ENCODE results near the gene PPARGC1A.

DNA sequence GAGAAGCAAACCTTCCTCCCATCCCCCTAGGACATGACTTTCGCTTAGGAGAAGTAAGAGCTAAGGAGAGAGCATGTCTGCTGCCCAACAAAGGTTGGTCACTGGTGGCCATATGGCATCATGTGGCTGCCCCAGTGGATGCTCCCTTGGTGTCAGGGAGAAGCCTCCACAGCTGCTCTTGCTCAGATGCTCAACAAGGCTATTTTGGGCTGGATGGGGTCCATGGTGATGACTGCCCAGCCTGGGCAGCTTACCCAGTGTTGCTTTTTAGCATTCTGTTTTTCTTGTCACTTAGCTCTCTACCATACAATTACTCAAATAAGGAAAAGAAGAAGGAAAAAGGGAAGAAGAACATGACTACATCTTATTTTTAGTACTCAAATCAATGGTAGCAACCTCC lies 48.9 kb upstream of the PPARGC1A start:
- TF ChIP-seq, protein P1, sequence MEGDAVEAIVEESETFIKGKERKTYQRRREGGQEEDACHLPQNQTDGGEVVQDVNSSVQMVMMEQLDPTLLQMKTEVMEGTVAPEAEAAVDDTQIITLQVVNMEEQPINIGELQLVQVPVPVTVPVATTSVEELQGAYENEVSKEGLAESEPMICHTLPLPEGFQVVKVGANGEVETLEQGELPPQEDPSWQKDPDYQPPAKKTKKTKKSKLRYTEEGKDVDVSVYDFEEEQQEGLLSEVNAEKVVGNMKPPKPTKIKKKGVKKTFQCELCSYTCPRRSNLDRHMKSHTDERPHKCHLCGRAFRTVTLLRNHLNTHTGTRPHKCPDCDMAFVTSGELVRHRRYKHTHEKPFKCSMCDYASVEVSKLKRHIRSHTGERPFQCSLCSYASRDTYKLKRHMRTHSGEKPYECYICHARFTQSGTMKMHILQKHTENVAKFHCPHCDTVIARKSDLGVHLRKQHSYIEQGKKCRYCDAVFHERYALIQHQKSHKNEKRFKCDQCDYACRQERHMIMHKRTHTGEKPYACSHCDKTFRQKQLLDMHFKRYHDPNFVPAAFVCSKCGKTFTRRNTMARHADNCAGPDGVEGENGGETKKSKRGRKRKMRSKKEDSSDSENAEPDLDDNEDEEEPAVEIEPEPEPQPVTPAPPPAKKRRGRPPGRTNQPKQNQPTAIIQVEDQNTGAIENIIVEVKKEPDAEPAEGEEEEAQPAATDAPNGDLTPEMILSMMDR (CRISPR knock-in tag; IDR thresholded peaks at IDR 0.05) = no peak
- no peak for TF ChIP-seq MZF1 (CRISPR knock-in tag; IDR thresholded peaks at IDR 0.05; ENCODE audit: borderline replicate concordance)
- TF ChIP-seq, protein P2, sequence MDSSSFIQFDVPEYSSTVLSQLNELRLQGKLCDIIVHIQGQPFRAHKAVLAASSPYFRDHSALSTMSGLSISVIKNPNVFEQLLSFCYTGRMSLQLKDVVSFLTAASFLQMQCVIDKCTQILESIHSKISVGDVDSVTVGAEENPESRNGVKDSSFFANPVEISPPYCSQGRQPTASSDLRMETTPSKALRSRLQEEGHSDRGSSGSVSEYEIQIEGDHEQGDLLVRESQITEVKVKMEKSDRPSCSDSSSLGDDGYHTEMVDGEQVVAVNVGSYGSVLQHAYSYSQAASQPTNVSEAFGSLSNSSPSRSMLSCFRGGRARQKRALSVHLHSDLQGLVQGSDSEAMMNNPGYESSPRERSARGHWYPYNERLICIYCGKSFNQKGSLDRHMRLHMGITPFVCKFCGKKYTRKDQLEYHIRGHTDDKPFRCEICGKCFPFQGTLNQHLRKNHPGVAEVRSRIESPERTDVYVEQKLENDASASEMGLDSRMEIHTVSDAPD (CRISPR knock-in tag; IDR thresholded peaks at IDR 0.05) = no peak
- TF ChIP-seq POLR2A (IDR thresholded peaks at IDR 0.05; ENCODE audit: insufficient read depth in 1 of 2, low read depth in 2 of 2, low read length in 2 of 2) = no peak
- TF ChIP-seq SP1 (IDR thresholded peaks at IDR 0.05) = no peak
- no peak for TF ChIP-seq SP1 (CRISPR knock-in tag; IDR thresholded peaks at IDR 0.05)
- TF ChIP-seq, protein P3, sequence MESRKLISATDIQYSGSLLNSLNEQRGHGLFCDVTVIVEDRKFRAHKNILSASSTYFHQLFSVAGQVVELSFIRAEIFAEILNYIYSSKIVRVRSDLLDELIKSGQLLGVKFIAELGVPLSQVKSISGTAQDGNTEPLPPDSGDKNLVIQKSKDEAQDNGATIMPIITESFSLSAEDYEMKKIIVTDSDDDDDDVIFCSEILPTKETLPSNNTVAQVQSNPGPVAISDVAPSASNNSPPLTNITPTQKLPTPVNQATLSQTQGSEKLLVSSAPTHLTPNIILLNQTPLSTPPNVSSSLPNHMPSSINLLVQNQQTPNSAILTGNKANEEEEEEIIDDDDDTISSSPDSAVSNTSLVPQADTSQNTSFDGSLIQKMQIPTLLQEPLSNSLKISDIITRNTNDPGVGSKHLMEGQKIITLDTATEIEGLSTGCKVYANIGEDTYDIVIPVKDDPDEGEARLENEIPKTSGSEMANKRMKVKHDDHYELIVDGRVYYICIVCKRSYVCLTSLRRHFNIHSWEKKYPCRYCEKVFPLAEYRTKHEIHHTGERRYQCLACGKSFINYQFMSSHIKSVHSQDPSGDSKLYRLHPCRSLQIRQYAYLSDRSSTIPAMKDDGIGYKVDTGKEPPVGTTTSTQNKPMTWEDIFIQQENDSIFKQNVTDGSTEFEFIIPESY (CRISPR knock-in tag; IDR thresholded peaks at IDR 0.05) = no peak
- no peak for TF ChIP-seq ZNF510 (CRISPR knock-in tag; IDR thresholded peaks at IDR 0.05; ENCODE audit: low read depth)
- TF ChIP-seq ZNF550 (CRISPR knock-in tag; IDR thresholded peaks at IDR 0.05; ENCODE audit: borderline replicate concordance) = no peak
- TF ChIP-seq ARHGAP35 (CRISPR knock-in tag; IDR thresholded peaks at IDR 0.05; ENCODE audit: borderline replicate concordance) = no peak
- TF ChIP-seq, protein P4, sequence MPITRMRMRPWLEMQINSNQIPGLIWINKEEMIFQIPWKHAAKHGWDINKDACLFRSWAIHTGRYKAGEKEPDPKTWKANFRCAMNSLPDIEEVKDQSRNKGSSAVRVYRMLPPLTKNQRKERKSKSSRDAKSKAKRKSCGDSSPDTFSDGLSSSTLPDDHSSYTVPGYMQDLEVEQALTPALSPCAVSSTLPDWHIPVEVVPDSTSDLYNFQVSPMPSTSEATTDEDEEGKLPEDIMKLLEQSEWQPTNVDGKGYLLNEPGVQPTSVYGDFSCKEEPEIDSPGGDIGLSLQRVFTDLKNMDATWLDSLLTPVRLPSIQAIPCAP (CRISPR knock-in tag; IDR thresholded peaks at IDR 0.05; ENCODE audit: low read depth) = no peak
- no peak for TF ChIP-seq POLR2AphosphoS5 (IDR thresholded peaks at IDR 0.05; ENCODE audit: low read depth, low read length)
- no peak for TF ChIP-seq NR2F2 (IDR thresholded peaks at IDR 0.05; ENCODE audit: borderline replicate concordance, low read depth)

Measured in HepG2 (cell line).